Activated CD8-positive, alpha-beta memory T cell treated with anti-CD3 and anti-CD28 coated beads, Interleukin-2, amount 50 U/mL, for 48 hours (primary cell): ENCODE data around the gene IL12RB2.
"Not testable (repeated sequence)": the region's sequence is repeated elsewhere in the genome, so short reads cannot be mapped to it uniquely, and the experiment has no call there.

Source experiments
- DNase-seq: peaks from one replicate; pipeline ENCODE4 v3.0.0-alpha.2; 2020

The IL12RB2 gene

GRCh38 chr1:67400029-67400786 lies 92.5 kb downstream of the IL12RB2 start:
- peak; percentile 72 for DNase-seq

- DNase-seq: no peak
Measured at GRCh38 chr1:67401443-67401842, 93.8 kb downstream of the IL12RB2 start.

- DNase-seq: no peak
Measured at GRCh38 chr1:67404212-67404620, 96.5 kb downstream of the IL12RB2 start.

- no peak for DNase-seq
Measured at GRCh38 chr1:67405473-67406245, 98.0 kb downstream of the IL12RB2 start.

- DNase-seq: no peak
Measured at GRCh38 chr1:67407498-67407897, 99.8 kb downstream of the IL12RB2 start.

GRCh38 chr1:67408148-67408547 lies 100.5 kb downstream of the IL12RB2 start:
- no peak for DNase-seq

- DNase-seq: not testable (repeated sequence)
Measured at GRCh38 chr1:67413101-67413500, 105.4 kb downstream of the IL12RB2 start.

- DNase-seq: no peak
Measured at GRCh38 chr1:67414574-67414973, 106.9 kb downstream of the IL12RB2 start.

GRCh38 chr1:67415041-67415440 lies 107.4 kb downstream of the IL12RB2 start:
- DNase-seq: no peak

GRCh38 chr1:67417733-67418132 lies 110.1 kb downstream of the IL12RB2 start:
- not testable (repeated sequence) for DNase-seq

- DNase-seq: no peak
Measured at GRCh38 chr1:67418839-67419586, 111.3 kb downstream of the IL12RB2 start.

- DNase-seq: no peak
Measured at GRCh38 chr1:67420835-67421492, 113.3 kb downstream of the IL12RB2 start.

GRCh38 chr1:67427465-67427864 lies 119.8 kb downstream of the IL12RB2 start:
- no peak for DNase-seq

GRCh38 chr1:67427947-67428346 lies 120.3 kb downstream of the IL12RB2 start:
- DNase-seq: no peak

GRCh38 chr1:67429011-67429527 lies 121.4 kb downstream of the IL12RB2 start:
- DNase-seq: peak; percentile 70

GRCh38 chr1:67429528-67430357 lies 122.1 kb downstream of the IL12RB2 start:
- peak; percentile 76 for DNase-seq

GRCh38 chr1:67430358-67431155 lies 122.9 kb downstream of the IL12RB2 start, which contains the start of gene SERBP1:
Gene SERBP1, minus strand, starts transcription at chr1:67430402. Its CDS starts 102 bp downstream, at chr1:67430300.
- DNase-seq: peak; percentile 94

- no peak for DNase-seq
Measured at GRCh38 chr1:67431156-67431765, 123.6 kb downstream of the IL12RB2 start.

GRCh38 chr1:67431869-67432578 lies 124.4 kb downstream of the IL12RB2 start:
- no peak for DNase-seq

- DNase-seq: no peak
Measured at GRCh38 chr1:67432745-67433144, 125.1 kb downstream of the IL12RB2 start.
